ENCODE results near the gene FIGNL2.

FIGNL2 gene

GRCh38 chr12:51852404-51853137 lies 4.1 kb upstream of the FIGNL2 start:
- no peak for DNase-seq

GRCh38 chr12:51851413-51852124 lies 3.1 kb upstream of the FIGNL2 start:
- no peak for DNase-seq

DNA sequence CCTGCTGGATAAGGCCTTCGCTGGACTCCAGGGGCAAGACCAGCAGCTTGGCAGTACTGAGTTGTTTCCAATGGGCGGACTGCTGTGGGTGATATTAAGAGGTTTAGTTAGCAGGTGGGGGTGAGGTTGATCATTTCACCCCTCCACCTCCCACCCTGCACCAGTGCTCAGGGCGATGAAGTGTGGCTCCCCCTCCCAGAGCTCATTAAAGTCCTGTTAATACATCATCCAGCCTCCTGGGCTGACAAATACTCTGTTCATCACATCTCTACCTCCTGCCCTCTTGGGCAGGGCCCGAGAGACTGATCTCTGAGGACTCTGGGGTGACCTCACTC lies 2.4 kb upstream of the FIGNL2 start:
- DNase-seq: no peak

DNA sequence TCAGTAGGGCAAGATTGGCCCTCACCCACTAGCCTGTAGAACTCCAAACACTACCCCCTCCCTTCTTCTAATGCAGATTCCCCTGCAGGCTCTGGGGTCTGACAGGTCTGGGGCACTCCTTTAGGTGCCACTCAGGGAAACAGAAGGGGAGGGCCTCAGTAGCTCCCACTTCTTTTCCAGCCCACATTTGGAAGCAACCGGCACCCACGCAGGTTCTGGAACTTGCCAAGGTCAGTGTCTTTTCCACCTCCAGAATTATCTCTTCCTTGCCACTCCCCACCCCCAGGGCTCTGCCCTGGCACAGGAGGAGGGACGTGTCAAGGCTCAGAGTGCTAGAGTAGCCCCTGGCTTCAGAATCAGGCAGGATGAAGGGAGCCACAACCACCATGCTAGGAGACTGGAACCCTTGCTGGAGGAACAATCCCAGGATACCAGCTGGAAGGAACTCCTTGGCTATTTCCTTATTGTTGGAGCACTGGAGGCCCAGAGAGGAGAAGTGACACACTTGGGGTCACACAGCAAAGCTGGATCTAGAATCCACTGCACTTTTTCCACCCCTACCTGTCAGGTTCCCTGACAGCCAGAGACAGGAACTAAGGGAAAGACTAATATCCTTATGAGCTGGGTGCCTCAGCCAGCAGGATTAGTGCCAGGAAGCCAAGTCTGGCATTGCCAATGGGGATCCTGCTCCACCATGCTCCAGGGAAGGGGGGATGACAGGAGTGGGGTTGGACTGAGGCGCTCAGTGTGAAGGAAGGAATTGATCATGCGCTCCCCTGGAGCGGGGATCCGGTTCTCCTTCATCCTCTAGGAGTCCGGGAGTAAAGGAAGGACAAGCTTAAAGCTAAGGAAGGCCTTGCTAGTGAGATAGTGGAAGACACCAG lies 1.8 kb upstream of the FIGNL2 start:
- no peak for DNase-seq

DNA sequence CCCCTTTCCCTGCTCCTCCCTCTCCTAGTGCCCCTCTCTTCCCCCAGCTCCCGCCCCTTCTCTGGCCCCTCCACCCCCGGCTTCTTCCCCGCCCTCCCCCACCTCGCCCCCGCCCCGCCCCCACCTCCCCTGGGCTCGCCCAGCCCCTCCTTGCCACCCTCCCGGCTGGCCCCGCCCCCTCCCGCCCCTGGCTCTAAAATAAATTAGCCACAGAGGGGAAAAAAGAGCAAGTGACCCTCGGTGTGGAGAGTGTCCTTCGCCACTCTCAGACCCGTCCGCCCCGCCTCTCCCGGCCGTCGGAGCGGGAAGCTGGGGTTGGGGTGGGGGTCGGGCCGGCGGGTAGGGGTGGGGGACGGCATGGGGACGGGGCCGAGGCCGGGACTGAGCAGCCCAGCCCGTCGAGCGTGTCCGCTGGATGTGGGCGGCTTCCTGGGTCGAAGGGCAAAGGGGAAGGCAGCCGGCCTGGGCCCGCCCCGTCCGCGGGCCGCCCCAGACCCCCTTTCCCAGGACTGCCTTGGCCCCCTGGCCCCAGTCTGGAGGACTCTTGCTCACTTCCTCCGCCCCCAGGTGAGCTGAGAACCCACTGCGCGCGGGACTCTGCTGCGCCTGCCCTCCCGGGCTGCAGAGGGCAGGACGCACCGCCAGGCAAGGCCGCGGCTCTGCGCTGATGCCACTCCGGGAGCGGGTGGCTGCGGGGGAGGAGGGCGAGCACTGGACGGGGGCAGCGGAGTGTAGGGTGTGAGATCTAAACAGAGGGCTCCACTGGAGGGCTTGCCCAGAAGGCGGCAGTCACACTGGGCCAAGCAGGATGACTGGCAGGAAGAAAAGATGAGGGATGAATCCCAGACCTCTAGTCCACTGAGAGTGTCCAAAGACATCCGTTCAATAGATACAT lies 570 bp upstream of the FIGNL2 start:
- no peak for DNase-seq

- no peak for DNase-seq
Observed at GRCh38 chr12:51847643-51848325, 734 bp downstream of the FIGNL2 start.

DNA sequence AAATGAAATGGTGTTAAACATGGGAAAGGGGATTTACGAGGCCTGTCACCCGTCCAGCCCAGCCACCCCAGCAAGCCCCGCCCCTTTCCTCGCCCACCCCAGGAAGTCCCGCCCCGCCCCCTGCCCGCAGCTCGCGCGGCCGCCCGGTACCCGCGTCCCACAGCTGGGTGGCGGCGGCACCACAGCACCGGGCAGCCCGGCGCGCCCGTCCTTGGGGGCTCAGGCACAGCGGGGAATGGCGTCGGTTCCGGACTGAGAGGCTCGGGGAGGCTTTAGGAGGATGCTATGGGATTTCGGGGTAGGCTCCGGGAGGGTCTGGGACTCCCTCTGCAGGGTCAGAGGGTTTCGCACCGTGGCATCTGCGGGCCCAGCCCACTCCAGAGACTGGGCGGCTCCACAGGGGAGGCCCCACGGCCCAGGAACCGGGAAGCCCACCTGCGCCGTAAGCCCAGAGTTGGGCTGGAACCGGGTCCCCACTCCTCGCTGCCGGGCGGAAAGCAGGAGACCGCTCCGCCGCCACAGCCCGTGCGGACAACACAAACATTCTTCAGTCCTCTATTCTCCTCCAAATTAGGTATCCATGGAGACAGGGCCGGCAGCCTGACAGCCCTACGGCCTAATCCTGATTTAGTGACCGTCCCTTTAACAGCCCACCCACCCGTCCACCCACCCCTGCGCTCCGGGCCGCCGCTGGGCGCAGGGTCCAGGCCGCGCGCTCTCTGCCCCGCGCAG lies 1.4 kb downstream of the FIGNL2 start:
- DNase-seq: no peak

DNA sequence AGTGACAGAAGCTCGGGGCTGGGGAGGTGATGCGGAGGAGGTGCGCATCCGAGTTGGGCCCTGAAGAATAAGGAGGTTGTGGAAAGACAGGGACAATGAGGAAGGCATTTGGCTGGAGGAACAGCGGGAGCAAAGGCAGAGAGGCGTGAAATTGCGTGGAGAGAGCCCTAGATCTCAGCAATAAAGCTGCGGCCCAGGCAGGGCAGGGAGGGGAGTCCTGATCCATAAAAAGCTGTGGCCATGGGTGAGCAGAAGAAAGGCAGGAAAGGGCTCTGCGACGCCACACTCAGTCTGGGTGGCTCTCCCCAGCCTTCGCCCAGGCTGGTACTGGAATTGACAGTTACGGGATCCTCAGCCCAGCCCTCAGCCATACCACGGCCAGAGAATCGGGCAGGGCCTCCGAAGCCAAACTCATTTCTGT lies 2.2 kb downstream of the FIGNL2 start:
- DNase-seq: no peak

GRCh38 chr12:51845482-51845881 lies 3.0 kb downstream of the FIGNL2 start:
- no peak for DNase-seq

GRCh38 chr12:51844854-51845253 lies 3.7 kb downstream of the FIGNL2 start:
- DNase-seq: no peak

DNA sequence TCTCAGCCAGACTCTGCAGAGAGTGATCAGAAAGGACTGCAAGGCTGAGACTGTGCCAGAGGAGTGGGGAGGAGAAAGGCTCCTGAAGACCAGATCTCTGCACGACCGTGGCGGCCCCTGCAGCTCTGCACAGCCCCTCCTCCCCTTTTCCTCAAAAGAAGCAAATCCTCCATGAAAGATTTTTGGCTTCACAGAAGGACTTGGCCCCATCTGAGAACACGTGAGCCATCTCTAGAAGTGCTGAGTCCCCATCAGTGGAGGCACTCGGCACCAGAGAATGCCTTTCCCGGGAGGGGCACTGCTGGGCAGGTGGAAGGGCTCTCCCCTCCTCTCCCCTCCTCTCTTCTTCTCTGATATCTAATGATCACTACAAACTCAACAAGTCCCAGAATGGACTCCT lies 6.8 kb downstream of the FIGNL2 start:
- no peak for DNase-seq

DNA sequence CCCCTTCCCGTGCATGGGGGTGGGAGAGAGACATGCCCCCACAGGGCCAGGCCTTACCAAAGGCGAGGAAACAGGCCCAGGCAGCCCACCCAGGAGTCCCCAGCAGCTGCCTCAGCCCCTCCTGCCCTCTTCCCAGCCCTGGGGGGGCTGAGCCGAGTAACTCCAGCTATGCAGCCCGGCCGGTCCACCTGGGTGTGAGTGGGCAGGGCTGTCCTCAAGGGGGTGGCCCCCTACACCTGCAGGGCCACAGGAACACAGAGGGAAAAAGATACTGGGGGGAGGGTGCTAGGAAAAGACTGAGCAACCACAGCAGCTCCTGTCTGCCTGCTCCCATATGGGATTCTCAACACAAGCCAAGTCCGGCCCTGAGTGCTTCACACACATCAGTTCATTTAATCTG lies 7.6 kb downstream of the FIGNL2 start:
- no peak for DNase-seq

- no peak for DNase-seq
Observed at GRCh38 chr12:51839310-51839947, 9.1 kb downstream of the FIGNL2 start.

DNA sequence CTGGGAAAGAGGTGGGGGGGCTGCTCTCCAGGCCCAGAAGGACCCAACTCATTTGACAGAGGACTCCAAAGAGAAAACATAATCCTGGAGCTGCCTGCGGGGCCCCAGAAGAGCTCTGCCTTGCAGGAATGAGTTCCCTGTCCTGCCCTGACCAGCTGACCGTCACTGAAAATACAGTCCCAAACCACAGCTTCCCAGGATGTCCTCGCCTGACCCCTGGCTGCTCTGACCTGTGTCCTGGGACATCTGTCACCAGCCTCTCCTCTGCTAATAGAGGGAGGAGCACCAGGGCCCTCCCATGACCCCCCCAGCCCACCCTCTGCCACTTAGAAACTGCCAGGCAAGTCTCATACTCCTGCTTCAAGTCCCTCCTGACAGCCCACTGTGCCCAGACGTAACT lies 9.8 kb downstream of the FIGNL2 start:
- DNase-seq: no peak

DNA sequence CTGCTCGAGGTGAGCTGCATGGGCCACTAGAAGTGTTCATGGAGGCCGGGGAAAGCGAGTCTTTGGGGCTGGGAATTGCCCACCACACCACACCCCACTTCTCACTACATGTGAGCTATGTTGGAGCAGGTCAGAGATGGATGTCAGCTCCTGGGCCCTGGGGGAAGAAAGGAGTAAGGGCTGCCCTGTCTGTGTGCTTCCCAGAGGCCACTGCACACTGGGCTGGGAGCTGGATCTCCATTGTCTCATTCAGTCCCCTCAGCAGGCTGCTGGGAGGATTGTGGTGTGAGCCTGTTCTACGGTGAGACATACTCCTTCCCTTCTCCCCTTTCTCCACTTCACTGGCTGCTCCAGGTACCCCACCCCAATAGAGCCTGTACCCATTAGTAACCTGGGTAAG lies 10.5 kb downstream of the FIGNL2 start:
- DNase-seq: no peak

DNA sequence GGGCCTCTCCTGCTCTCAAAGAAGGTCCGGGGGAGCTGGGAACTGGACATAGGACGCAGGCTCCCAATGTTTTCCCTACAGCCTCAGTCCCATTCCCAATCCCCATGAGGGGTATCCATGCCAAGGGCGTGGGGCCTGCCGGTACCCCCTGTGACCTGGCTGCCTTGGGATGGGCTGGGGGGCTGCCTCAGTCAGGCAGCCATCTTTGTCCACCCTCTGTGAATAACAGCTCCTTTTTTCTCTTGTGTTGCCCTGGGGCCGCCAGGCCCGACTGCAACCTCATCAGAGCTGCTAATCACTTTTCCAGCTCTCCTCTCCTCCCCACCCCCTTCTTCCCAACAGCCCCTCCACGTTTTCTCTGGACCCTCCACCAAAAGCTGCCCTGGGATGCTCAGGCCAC lies 11.2 kb downstream of the FIGNL2 start:
- no peak for DNase-seq

DNA sequence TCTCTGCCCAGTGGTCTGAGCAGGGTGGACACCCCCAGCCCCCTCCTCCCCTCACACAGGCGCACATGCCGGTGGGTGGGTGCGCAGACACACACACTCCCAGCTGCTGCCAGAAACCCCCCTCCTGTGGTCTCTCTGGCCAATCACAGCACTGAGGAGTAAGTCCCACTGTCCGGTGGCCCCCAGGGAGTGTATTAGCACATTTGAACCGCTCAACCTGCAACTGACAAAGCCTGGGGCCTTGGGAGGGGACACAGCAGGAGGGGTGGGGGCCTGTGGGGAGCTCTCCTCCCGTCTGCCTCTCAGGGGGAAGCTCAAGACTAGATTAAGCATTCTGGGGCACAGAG lies 11.7 kb downstream of the FIGNL2 start:
- DNase-seq: no peak

- DNase-seq: no peak
Observed at GRCh38 chr12:51836041-51836826, 12.3 kb downstream of the FIGNL2 start.

DNA sequence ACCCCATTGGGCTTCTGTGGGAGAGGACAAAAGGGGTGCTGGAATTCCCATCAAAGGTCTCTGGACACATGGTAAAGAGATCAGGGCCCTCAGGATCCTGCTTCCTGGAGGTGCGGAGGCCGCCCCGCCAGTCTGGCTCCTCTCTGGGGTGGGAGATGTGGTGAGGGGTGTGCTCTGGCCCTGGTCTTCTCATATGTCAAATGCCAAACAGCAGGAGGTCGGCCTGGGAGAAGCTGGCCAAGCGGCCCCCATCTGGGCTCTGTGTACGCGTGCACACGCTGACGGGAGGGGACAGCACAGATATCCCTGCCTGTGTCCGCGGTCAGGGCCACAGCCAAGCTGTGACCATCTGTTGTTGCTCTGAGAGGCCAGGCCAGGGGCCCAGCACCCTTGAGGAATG lies 14.1 kb downstream of the FIGNL2 start:
- no peak for DNase-seq
